ENCODE measurements around the gene GRID1. TPM values are rescaled to one million over a fixed set of nuclear protein-coding genes. Genes with fewer than 3 reads are reported as not detected.
A peak's percentile ranks its signal among the peaks of the same experiment; 100 is the strongest.

GRID1 gene
- total RNA-seq, 1 donor from 2014 or later: 0.75 TPM

DNA sequence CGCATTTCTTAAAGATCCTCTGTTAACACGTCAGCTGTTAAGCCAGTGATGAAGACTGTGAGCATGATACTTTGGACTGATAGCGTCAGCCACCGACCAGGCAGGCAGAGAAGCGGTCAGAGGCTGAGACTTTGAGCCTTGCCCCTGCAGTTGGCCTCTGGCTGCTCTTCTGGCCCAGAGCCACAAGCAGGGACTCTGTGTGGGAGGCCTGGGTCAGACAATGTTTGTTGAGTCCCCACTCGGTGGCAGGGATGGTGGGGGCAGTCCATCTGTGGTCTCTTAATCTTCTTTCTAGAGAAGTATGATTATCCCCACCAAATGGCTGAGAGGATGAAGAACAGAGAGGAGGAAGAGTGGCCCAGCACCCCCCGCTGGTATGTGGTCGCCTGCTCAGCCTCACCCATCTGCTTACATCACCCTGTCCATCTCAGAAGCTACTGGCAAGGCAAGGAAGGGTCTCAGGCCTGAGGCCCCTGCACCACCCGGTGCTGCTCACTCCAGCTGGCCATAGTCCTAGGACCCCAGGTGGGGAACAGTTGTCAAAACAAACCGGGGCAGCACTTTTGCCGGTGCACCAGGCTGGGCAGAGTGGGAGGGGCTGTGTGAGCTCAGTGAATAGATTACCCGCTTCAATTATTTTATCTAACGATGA lies 202.9 kb downstream of the GRID1 start:
- no peak overlapping the region for H3K4me3 ChIP-seq (ENCODE audit: insufficient read depth, low read depth, low read length)
- no peaks in the 10 kb centered on the region for H3K36me3 ChIP-seq (ENCODE audit: insufficient read depth, low read length)
- no peaks in the 10 kb centered on the region for H3K9me3 ChIP-seq (ENCODE audit: insufficient read depth, low read depth, low read length)
- H3K27ac ChIP-seq (ENCODE audit: low read depth, low read length): no peak overlapping the region
- Mint-ChIP-seq H3K36me3 (ENCODE audit: low read depth, unreplicated experiment) (no peaks in the 10 kb centered on the region), H3K9me3 (ENCODE audit: unreplicated experiment) (peaks cover 2% of the 10 kb centered on the region), H3K4me3 (ENCODE audit: unreplicated experiment) (no peak overlapping the region), H3K27ac (ENCODE audit: unreplicated experiment) (peak overlapping the region; percentile 34), H3K27me3 (ENCODE audit: low read depth, unreplicated experiment) (peaks cover 27% of the 10 kb centered on the region), H3K4me1 (ENCODE audit: low read depth, unreplicated experiment) (no peaks in the 10 kb centered on the region)
- H3K4me1 ChIP-seq (ENCODE audit: insufficient read depth, low read length): no peaks in the 10 kb centered on the region
- H3K4me2 ChIP-seq (ENCODE audit: low read length): no peak overlapping the region
- H3K79me2 ChIP-seq (ENCODE audit: insufficient read depth, low read length): no peaks in the 10 kb centered on the region
- H4K20me1 ChIP-seq (ENCODE audit: insufficient read depth, low read length): no peaks in the 10 kb centered on the region
- DNase-seq (ENCODE audit: low read depth) (no peak), FAIRE-seq (no peak)
- H2AFZ ChIP-seq (ENCODE audit: low read depth, low read length): no peak overlapping the region
- no peaks in the 10 kb centered on the region for H3K27me3 ChIP-seq (ENCODE audit: insufficient read depth, low read length)
- H3K9ac ChIP-seq (ENCODE audit: low read length): no peak overlapping the region
- no peak for TF ChIP-seq EZH2 (IDR thresholded peaks at IDR 0.05; ENCODE audit: insufficient read depth, low read length)
- TF ChIP-seq, protein P1, sequence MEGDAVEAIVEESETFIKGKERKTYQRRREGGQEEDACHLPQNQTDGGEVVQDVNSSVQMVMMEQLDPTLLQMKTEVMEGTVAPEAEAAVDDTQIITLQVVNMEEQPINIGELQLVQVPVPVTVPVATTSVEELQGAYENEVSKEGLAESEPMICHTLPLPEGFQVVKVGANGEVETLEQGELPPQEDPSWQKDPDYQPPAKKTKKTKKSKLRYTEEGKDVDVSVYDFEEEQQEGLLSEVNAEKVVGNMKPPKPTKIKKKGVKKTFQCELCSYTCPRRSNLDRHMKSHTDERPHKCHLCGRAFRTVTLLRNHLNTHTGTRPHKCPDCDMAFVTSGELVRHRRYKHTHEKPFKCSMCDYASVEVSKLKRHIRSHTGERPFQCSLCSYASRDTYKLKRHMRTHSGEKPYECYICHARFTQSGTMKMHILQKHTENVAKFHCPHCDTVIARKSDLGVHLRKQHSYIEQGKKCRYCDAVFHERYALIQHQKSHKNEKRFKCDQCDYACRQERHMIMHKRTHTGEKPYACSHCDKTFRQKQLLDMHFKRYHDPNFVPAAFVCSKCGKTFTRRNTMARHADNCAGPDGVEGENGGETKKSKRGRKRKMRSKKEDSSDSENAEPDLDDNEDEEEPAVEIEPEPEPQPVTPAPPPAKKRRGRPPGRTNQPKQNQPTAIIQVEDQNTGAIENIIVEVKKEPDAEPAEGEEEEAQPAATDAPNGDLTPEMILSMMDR (IDR thresholded peaks at IDR 0.05; ENCODE audit: insufficient read depth, low read depth, low read length): no peak

DNA sequence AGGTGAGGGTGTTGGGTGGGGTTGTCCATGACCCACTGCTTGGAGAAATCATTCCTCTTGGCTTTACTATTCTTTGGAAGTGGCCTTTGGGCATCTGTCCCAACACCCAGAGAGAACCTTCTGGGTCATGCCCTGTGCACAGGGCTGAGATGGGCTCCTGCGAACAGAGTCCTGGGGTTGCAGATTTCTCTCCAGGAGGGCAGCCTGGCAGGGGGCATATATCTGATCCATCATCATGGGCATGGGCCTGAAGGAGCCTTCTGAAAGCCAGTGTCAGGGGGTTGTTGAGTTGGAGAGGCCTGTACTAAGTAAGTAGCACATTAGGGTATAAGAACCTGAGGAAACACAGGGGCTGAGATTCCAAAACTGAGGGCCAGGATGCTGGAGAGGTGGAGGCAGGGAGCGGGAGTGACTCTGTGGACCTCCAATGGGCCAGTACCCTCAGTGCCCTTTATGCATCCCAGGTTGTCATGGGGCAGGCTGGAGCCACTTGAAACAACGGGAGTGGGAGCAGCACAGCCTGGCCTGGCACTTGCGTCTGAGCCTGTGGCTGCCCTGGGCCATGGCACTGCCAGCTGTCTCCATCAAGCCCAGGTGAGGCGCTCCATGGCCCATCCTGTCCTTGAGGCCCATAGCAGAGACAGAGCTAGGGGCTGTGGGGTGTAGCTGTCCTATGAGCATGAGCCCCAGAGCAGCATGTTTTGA lies 203.7 kb downstream of the GRID1 start:
- Histone ChIP-seq H3K79me2 (ENCODE audit: insufficient read depth, low read length) (no peaks in the 10 kb centered on the region), H2AFZ (ENCODE audit: low read depth, low read length) (no peak overlapping the region), H3K36me3 (ENCODE audit: insufficient read depth, low read length) (no peaks in the 10 kb centered on the region), H3K4me3 (ENCODE audit: insufficient read depth, low read depth, low read length) (no peak overlapping the region), H3K4me1 (ENCODE audit: insufficient read depth, low read length) (no peaks in the 10 kb centered on the region), H3K4me2 (ENCODE audit: low read length) (no peak overlapping the region), H3K27me3 (ENCODE audit: insufficient read depth, low read length) (no peaks in the 10 kb centered on the region), H3K9me3 (ENCODE audit: insufficient read depth, low read depth, low read length) (no peaks in the 10 kb centered on the region), H4K20me1 (ENCODE audit: insufficient read depth, low read length) (no peaks in the 10 kb centered on the region), H3K9ac (ENCODE audit: low read length) (no peak overlapping the region), H3K27ac (ENCODE audit: low read depth, low read length) (no peak overlapping the region)
- no peak for DNase-seq (ENCODE audit: low read depth)
- H3K4me3 Mint-ChIP-seq (ENCODE audit: unreplicated experiment): no peak overlapping the region
- peaks cover 26% of the 10 kb centered on the region for H3K27me3 Mint-ChIP-seq (ENCODE audit: low read depth, unreplicated experiment)
- TF ChIP-seq EZH2 (IDR thresholded peaks at IDR 0.05; ENCODE audit: insufficient read depth, low read length): no peak
- TF ChIP-seq, protein P1 (IDR thresholded peaks at IDR 0.05; ENCODE audit: insufficient read depth, low read depth, low read length): no peak
- no peaks in the 10 kb centered on the region for H3K4me1 Mint-ChIP-seq (ENCODE audit: low read depth, unreplicated experiment)
- FAIRE-seq: no peak
- H3K36me3 Mint-ChIP-seq (ENCODE audit: low read depth, unreplicated experiment): no peaks in the 10 kb centered on the region
- H3K9me3 Mint-ChIP-seq (ENCODE audit: unreplicated experiment): peaks cover 2% of the 10 kb centered on the region
- no peak overlapping the region for H3K27ac Mint-ChIP-seq (ENCODE audit: unreplicated experiment)

DNA sequence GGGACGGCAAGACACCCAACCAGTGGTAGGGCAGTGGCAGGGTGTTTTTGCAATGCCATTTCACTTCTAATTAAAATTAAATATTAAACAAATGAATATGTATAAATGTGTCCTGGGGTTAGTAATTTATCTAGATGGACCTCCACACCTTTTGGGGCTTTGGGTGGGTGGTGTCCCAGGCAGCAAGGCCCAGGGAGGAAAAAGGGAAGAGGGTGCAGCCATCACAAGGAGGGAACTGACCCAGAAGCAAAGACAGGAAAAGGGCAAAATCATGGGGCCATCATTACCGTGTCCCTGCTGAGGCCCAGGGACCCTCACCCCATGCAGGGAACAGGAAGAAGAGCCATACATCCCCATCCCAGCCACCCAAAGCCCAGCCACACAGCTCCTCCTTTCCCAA lies 204.6 kb downstream of the GRID1 start:
- Histone ChIP-seq H2AFZ (ENCODE audit: low read depth, low read length) (no peak overlapping the region), H3K27me3 (ENCODE audit: insufficient read depth, low read length) (no peaks in the 10 kb centered on the region), H3K36me3 (ENCODE audit: insufficient read depth, low read length) (no peaks in the 10 kb centered on the region), H4K20me1 (ENCODE audit: insufficient read depth, low read length) (no peaks in the 10 kb centered on the region), H3K4me3 (ENCODE audit: insufficient read depth, low read depth, low read length) (no peak overlapping the region), H3K79me2 (ENCODE audit: insufficient read depth, low read length) (no peaks in the 10 kb centered on the region), H3K27ac (ENCODE audit: low read depth, low read length) (no peak overlapping the region), H3K9ac (ENCODE audit: low read length) (no peak overlapping the region), H3K4me1 (ENCODE audit: insufficient read depth, low read length) (no peaks in the 10 kb centered on the region), H3K4me2 (ENCODE audit: low read length) (no peak overlapping the region), H3K9me3 (ENCODE audit: insufficient read depth, low read depth, low read length) (no peaks in the 10 kb centered on the region)
- DNase-seq (ENCODE audit: low read depth) (no peak), FAIRE-seq (no peak)
- Mint-ChIP-seq H3K4me1 (ENCODE audit: low read depth, unreplicated experiment) (no peaks in the 10 kb centered on the region), H3K27ac (ENCODE audit: unreplicated experiment) (no peak overlapping the region), H3K27me3 (ENCODE audit: low read depth, unreplicated experiment) (peaks cover 23% of the 10 kb centered on the region), H3K4me3 (ENCODE audit: unreplicated experiment) (no peak overlapping the region), H3K9me3 (ENCODE audit: unreplicated experiment) (peaks cover 2% of the 10 kb centered on the region), H3K36me3 (ENCODE audit: low read depth, unreplicated experiment) (no peaks in the 10 kb centered on the region)
- no peak for TF ChIP-seq EZH2 (IDR thresholded peaks at IDR 0.05; ENCODE audit: insufficient read depth, low read length)
- TF ChIP-seq, protein P1 (IDR thresholded peaks at IDR 0.05; ENCODE audit: insufficient read depth, low read depth, low read length): no peak
